ENCODE measurements around the gene PITPNB.

DNA sequence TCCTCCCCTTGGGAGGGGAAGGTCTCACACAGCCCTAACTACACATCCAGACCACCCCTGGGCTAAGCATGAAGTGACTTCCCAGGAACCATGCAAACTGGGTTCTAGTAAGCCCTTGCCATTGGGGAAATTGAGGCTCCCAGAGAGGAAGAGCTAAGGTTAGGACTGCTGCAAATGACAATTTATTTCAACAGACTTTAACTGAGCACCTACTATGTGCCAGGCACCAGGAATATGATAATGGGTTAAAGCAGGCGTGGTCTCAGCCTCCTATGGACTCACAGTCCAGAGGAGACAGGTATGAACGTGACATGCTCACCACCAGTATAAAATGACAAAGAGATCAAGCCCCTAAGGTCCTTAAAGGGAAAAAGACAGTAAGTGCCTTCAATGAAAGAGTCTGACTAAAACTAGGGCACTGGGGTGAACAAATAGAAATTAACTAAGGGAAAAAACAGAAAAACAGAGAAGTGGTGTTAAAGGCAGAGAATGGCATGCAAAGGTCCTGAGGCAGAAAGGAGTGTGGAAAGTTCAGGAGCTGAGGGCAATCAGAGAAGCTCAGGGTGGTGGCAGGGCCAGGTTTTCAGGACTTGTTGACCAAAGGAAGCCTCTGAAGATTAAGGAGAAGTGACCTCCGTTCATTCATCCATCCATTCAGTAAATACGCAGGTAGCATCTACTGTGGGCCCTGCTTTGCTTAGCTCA is 103.1 kb downstream of the PITPNB start:
- TF ChIP-seq, protein P1, sequence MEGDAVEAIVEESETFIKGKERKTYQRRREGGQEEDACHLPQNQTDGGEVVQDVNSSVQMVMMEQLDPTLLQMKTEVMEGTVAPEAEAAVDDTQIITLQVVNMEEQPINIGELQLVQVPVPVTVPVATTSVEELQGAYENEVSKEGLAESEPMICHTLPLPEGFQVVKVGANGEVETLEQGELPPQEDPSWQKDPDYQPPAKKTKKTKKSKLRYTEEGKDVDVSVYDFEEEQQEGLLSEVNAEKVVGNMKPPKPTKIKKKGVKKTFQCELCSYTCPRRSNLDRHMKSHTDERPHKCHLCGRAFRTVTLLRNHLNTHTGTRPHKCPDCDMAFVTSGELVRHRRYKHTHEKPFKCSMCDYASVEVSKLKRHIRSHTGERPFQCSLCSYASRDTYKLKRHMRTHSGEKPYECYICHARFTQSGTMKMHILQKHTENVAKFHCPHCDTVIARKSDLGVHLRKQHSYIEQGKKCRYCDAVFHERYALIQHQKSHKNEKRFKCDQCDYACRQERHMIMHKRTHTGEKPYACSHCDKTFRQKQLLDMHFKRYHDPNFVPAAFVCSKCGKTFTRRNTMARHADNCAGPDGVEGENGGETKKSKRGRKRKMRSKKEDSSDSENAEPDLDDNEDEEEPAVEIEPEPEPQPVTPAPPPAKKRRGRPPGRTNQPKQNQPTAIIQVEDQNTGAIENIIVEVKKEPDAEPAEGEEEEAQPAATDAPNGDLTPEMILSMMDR (IDR thresholded peaks at IDR 0.05; ENCODE audit: low read depth, low read length, poor library complexity, severe bottlenecking) = no peak
- no peak for TF ChIP-seq EZH2phosphoT487 (IDR thresholded peaks at IDR 0.05; ENCODE audit: borderline replicate concordance, low read length)
